IPS-18c (cell line): Measurements from ENCODE around the gene RTEL1.

Source experiments
- H3K4me3 ChIP-seq: 2 replicates; pipeline ENCODE4 v1.7.0; 2013; ENCODE audit warnings: low read depth, mild to moderate bottlenecking, low read length, moderate library complexity; ENCODE audit not compliant: insufficient read depth
- H3K9me3 ChIP-seq: one replicate; pipeline ENCODE4 v1.6.1; 2013; ENCODE audit warnings: mild to moderate bottlenecking, low read length, moderate library complexity; ENCODE audit not compliant: control insufficient read depth, insufficient read depth

The RTEL1 gene

DNA sequence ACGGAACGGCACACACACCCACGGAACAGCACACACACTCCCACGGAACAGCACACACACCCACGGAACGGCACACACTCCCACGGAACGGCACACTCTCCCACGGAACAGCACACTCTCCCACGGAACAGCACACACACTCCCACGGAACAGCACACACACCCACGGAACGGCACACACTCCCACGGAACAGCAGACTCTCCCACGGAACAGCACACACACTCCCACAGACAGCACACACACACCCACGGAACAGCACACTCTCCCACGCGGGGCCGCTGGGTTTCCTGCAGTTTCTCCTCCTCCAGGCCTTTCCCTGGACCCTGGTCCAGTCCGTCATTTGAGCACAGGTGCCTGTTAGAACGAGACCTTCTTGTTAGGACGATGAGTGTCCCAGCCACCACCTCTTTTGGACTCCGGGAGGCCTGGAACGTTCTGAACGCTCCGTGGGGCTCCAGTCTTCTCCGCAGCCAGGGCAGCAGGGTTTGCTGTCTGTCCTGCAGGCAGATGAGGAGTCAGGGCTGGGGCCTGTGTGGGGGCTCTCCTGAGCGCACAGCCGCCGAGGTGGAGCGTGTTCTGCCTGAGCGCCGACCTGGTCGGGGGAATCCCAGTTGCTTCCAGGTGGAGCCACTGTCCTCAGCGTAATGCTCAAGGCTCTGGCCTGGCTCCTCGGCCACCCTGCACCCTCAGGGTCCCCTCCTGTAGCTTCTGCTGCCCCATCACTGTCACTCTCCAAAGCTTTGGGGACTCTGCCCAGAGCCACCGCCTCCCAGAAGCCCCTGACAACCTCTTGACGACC lies 20.8 kb downstream of the RTEL1 start:
- Histone ChIP-seq H3K9me3 (no peaks in the 10 kb centered on the region), H3K4me3 (no peak overlapping the region)

DNA sequence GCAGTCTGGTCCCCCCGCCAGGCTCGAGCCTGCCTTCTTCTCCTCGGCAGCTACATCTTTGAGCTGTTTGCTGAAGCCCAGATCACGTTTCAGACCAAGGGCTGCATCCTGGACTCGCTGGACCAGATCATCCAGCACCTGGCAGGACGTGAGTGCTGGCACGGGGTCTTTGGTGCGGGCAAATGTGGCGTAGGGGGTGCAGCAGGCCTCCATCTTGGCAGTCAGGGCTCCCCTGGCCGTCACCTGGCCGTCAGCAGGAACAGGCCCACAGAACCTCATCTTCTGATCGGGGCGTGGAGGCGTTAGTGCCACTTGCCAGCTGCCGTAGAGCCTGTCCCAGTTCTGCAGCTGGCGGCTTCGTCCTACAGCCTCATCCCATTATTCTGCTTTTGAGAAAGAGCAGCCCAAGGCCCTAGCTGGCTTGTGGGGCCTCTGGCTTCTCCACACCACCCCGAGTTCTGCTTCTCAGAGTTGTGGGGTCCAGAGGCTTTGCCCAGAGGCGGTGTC lies 21.7 kb downstream of the RTEL1 start:
- no peak overlapping the region for H3K4me3 ChIP-seq
- peaks cover 2% of the 10 kb centered on the region for H3K9me3 ChIP-seq

- no peak overlapping the region for H3K4me3 ChIP-seq
- peaks cover 2% of the 10 kb centered on the region for H3K9me3 ChIP-seq
Observed at GRCh38 chr20:63680427-63680826, 22.3 kb downstream of the RTEL1 start.

GRCh38 chr20:63680857-63681608 lies 22.9 kb downstream of the RTEL1 start:
- H3K4me3 ChIP-seq, result no peak overlapping the region
- H3K9me3 ChIP-seq, result peaks cover 2% of the 10 kb centered on the region

GRCh38 chr20:63681609-63682142 lies 23.6 kb downstream of the RTEL1 start:
- Histone ChIP-seq H3K9me3 (peaks cover 2% of the 10 kb centered on the region), H3K4me3 (no peak overlapping the region)

GRCh38 chr20:63682384-63683139 lies 24.4 kb downstream of the RTEL1 start:
- peaks cover 2% of the 10 kb centered on the region for H3K9me3 ChIP-seq

GRCh38 chr20:63685269-63686026 lies 27.3 kb downstream of the RTEL1 start:
- Histone ChIP-seq H3K9me3 (peaks cover 2% of the 10 kb centered on the region), H3K4me3 (no peak overlapping the region)

More at GRCh38 chr20:63682384-63683139, 24.4 kb downstream of the RTEL1 start:
- no peak overlapping the region for H3K4me3 ChIP-seq

GRCh38 chr20:63686094-63686491 lies 28.0 kb downstream of the RTEL1 start:
- H3K9me3 ChIP-seq, result peaks cover 2% of the 10 kb centered on the region
- no peak overlapping the region for H3K4me3 ChIP-seq

DNA sequence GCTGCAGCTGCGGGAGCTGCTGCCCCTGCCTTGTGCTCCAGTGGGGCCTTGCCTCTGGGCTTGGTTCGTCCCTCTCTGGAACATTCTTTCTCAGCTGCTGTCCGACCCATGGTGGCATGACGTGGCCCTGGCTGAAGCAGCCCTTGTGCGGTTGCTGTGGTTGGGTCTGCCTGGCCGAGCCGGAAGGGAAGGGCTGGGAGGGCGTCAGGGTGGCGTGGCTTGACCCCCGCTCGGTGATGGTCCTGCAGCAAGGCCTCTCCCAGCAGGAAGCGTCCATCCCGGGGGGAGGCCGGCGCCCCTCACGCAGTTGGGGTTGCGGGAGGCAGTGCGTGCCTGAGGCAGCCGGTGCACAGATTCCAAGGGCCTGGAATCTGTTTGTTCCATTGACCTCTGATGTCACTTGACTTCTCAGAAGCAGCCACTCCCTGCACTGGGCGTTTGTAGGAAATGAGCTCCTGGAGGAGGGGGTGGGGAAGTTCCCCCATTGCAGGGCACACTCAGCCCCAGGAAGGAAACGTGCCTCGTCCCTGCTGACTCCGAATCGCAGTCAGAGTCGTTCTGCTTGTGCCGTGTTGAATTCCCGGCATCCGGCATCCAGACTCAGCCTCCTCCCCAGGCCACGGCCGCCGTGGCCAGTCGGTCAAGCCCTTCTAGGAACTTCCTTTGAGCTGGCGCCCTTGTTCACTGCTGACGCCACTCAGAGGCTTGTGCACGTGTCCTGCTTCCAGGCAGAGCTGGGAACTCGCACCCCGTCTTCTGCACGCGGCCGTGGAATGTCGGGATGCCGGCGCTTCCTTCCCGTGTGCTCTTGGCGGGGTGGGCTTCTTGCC lies 28.6 kb downstream of the RTEL1 start:
- no peak overlapping the region for H3K4me3 ChIP-seq

DNA sequence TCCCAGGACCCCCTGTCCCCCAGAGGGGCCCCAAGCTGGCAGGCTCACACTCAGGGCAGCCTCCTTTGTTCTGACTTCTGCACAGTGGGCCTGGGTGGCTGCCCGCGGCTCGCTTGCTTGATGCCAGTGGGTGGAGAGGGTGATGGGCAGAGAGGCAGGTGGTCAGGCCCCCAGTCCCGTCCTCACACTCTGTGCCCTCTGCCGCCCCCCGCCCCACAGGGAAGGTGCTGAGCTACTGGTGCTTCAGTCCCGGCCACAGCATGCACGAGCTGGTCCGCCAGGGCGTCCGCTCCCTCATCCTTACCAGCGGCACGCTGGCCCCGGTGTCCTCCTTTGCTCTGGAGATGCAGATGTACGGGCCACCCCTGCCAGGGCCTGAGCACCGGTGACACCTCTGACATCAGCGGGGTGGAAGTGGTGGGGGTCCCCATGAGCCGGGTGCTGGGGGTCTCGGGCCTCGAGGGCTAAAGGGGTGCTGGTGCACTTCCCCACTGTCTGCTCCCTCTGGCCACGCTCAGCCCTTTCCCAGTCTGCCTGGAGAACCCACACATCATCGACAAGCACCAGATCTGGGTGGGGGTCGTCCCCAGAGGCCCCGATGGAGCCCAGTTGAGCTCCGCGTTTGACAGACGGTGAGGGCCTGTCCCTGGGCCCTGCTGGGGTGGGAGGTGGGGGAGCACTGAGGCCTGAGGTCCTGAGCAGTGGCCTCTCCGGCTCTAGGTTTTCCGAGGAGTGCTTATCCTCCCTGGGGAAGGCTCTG lies 29.5 kb downstream of the RTEL1 start:
- H3K9me3 ChIP-seq, result peaks cover 2% of the 10 kb centered on the region
- H3K4me3 ChIP-seq, result no peak overlapping the region

More for the DNA sequence above, 28.6 kb downstream of the RTEL1 start:
- H3K9me3 ChIP-seq, result peaks cover 2% of the 10 kb centered on the region

- no peak overlapping the region for H3K4me3 ChIP-seq
Observed at GRCh38 chr20:63688228-63689045, 30.3 kb downstream of the RTEL1 start.

DNA sequence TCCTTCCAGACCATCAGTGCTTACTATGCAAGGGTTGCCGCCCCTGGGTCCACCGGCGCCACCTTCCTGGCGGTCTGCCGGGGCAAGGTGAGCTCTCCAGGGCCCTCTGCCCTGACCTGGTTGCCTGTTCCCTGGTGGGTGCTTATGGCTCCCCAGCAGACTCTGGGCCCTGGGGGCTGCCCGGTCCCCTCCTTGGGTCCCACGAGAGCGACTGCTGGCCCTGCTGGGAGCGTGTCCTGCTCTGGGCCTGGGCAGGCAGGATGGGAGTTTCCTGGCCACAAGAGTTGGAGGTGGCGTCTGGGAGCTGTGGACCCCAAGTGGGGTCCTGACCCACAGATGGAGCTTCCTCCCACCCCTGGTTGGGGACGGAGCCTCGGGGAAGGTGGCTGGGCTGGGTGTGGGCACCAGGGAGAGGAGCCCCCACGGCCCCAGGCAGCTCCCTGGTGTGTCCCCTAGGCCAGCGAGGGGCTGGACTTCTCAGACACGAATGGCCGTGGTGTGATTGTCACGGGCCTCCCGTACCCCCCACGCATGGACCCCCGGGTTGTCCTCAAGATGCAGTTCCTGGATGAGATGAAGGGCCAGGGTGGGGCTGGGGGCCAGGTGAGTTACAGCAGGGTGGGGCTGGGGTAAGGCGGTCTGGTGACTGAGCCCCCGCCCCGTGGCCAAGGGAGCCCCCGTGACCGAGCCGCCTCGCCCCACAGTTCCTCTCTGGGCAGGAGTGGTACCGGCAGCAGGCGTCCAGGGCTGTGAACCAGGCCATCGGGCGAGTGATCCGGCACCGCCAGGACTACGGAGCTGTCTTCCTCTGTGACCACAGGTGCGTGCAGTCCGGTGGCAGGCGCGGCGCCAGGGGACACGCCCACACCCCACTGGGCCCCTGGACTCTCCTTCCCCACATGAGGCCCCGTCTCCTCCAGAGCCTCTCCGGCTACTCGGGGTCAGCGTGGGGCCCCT lies 31.2 kb downstream of the RTEL1 start:
- Histone ChIP-seq H3K9me3 (peaks cover under 1% of the 10 kb centered on the region), H3K4me3 (no peak overlapping the region)

More at GRCh38 chr20:63688228-63689045, 30.3 kb downstream of the RTEL1 start:
- peaks cover 2% of the 10 kb centered on the region for H3K9me3 ChIP-seq

DNA sequence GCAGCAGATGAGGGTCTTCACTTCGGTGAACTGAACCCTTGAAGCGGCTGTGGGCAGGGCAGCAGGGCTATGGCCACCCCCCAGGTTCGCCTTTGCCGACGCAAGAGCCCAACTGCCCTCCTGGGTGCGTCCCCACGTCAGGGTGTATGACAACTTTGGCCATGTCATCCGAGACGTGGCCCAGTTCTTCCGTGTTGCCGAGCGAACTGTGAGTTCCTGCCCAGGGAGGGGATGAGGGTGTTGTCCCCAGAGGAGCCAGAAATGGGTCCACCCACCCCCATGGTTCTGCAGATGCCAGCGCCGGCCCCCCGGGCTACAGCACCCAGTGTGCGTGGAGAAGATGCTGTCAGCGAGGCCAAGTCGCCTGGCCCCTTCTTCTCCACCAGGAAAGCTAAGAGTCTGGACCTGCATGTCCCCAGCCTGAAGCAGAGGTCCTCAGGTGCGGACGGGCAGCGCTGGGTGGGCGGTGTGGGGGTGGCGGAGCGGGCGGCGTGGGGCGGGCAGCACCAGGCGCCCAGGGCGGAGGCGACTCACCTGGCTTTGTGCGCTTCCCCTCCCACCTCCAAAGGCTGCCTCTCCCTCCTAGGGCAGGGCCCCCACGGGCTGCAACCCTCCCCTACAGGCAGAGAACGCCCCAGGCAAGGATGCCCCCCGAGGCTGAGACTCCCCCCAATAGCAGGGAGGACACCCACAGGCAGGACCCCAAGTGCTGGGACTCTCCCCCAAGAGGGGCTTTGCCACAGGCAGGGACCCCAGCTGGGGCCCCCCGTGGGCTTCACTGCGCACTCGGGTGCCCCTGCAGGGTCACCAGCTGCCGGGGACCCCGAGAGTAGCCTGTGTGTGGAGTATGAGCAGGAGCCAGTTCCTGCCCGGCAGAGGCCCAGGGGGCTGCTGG lies 32.1 kb downstream of the RTEL1 start:
- no peaks in the 10 kb centered on the region for H3K9me3 ChIP-seq
- no peak overlapping the region for H3K4me3 ChIP-seq
